ENCODE measurements around the gene FAM185A. TPM values are rescaled to one million over a fixed set of nuclear protein-coding genes. Genes with fewer than 3 reads are reported as not detected.
"Not testable (repeated sequence)": the region's sequence is repeated elsewhere in the genome, so short reads cannot be mapped to it uniquely, and the experiment has no call there.

The FAM185A gene
- total RNA-seq, 1 donor from 2014 or later: 8.2 TPM

DNA sequence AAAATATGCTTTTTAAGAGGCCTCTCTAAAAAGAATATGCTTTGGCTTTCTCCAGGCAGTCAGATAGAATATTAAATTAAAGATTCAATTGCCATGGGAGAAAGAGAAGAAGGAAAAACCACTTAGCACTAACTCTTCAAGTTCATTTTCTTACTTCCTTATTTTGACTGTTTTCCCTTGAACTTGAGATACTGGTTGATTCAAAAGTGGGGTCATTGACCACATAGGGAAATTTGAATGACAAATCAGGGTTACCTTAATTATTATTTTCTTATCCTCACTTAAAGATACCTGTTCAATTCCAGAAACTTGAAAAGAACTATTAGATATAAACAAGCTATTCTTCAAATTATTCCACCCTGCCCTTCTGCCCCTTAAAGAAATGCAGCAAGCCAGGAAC lies 27.4 kb downstream of the FAM185A start:
- intact Hi-C loops (cut with micrococcal nuclease): not testable (repeated sequence)

DNA sequence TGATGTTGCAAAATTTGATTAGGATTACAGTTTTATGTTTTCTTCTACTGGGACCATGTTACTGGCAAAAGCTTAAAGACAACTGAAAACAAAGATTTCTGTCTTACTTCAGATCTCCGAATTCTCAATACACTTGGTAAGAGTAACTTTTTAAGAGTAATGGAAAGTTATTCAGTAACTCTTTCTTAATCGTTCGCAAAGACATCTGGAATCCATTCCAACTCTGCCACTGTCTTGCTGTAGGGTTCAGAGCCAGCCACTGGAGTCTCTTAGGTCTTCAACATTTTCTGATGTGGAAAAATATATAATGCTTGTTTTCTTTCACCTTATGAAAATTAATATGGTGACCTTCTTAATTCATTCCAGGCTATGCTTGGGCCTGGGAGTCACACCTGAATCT lies 29.9 kb downstream of the FAM185A start:
- intact Hi-C loops (cut with micrococcal nuclease): not testable (repeated sequence)

DNA sequence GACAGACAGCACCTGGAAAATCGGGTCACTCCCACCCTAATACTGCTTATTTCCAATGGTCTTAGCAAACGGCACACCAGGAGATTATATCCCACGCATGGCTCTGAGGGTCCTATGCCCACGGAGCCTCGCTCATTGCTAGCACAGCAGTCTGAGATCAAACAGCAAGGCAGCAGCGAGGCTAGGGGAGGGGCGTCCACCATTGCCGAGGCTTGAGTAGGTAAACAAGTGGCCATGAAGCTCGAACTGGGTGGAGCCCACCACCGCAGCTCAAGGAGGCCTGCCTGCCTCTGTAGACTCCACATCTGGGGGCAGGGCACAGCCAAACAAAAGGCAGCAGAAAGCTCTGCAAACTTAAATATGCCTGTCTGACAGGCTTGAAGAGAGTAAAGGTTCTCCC lies 32.1 kb downstream of the FAM185A start:
- intact Hi-C loops (cut with micrococcal nuclease): not testable (repeated sequence)

- intact Hi-C loops (cut with micrococcal nuclease): not testable (repeated sequence)
Observed at GRCh38 chr7:102788770-102789169, 40.0 kb downstream of the FAM185A start.

GRCh38 chr7:102790364-102791100 lies 41.7 kb downstream of the FAM185A start:
- intact Hi-C loops (cut with micrococcal nuclease): not testable (repeated sequence)

- intact Hi-C loops (cut with micrococcal nuclease): not testable (repeated sequence)
Observed at GRCh38 chr7:102791367-102791766, 42.6 kb downstream of the FAM185A start.

DNA sequence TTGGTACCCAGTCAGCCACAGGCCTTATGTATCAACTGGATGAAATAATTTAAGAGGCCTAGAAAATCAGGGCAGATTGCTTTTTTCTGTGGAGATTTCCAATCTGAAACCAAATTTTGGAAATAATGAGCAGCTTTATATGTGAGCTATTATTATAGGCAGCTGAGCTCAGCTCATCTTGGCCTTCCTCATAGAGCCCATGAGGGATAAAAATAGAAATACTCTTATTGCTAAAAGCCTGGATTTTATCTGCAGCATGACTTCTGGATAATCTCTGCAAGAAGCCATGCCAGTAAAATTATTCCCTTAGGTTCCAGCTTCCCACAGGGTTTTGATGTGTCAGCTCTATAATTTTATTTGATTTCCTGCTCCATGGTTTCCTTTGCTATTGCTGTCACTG lies 43.0 kb downstream of the FAM185A start:
- intact Hi-C loops (cut with micrococcal nuclease): not testable (repeated sequence)

DNA sequence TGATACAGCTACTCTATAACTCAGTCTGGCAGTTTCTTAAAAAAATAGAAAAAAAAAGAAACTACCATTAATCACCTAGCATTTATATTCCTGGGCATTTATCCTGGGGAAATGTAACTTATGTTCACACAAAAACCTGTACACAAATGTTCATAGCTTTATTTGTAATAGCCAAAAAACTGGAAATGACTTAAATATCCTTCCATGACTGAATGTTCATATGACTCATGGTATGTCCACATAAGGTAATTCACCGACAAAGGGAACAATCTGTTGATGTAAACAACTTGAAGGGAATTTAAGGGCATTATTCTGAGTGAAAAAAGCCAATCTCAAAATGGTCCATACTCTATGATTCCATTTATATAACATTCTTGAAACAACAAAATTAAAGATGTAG lies 45.8 kb downstream of the FAM185A start:
- intact Hi-C loops (cut with micrococcal nuclease): not testable (repeated sequence)

- intact Hi-C loops (cut with micrococcal nuclease): not testable (repeated sequence)
Observed at GRCh38 chr7:102795987-102796595, 47.3 kb downstream of the FAM185A start.

DNA sequence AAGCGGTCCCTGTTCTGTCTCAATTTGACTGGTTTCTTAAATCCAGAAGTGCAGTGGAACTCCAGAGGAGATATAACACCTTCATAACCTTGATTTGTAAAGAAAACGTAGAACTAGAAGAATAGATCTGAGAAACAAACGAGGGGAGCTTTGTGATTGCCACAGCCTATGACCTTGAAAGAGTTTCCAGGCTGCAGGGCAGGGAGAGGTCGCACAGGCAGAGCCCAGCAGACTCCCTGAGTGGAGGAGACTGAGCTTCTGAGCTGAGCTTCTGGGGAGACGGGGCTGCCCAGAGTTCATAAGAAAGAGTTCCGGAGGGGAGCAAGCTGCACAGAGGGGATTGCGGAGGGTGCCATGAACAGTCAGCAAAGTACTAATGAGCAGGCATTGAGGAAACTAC lies 57.8 kb downstream of the FAM185A start:
- intact Hi-C loops (cut with micrococcal nuclease): no loop called here

GRCh38 chr7:102810916-102811315 lies 62.1 kb downstream of the FAM185A start:
- intact Hi-C loops (cut with micrococcal nuclease): no loop called here

DNA sequence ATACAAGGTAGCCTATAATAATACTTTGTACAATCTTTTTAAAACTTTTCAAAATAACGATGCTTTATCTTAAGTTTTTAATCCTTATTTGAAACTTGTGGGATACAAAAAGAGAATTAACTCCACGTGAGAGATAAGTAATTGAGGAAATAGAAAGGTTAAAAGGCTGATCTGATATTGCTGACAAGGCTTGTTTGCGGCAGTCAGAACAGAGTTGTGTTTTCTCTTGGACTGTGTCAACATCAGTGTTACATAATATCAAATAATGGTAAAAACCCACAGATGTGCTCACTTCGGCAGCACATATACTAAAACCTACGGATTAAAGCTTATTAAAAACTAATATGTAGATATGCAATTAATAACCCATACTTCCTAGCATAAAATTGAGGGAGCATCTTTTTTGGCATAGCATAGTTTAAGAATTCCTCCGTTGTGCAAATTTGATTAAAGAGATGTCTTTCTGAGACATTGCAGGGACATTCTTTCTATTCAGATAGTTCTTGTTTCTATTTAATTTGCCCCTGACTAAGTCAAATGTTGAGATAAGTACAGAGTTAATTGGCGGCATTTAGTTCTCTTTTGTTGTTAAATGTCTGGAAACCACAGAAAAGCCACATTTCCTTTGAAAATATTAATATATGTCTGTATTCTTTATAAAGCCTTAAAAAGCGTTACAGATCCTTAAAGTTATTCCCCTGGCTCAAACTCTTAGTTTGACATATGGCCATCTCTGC lies 63.3 kb downstream of the FAM185A start:
- intact Hi-C loops (cut with micrococcal nuclease): no loop called here

DNA sequence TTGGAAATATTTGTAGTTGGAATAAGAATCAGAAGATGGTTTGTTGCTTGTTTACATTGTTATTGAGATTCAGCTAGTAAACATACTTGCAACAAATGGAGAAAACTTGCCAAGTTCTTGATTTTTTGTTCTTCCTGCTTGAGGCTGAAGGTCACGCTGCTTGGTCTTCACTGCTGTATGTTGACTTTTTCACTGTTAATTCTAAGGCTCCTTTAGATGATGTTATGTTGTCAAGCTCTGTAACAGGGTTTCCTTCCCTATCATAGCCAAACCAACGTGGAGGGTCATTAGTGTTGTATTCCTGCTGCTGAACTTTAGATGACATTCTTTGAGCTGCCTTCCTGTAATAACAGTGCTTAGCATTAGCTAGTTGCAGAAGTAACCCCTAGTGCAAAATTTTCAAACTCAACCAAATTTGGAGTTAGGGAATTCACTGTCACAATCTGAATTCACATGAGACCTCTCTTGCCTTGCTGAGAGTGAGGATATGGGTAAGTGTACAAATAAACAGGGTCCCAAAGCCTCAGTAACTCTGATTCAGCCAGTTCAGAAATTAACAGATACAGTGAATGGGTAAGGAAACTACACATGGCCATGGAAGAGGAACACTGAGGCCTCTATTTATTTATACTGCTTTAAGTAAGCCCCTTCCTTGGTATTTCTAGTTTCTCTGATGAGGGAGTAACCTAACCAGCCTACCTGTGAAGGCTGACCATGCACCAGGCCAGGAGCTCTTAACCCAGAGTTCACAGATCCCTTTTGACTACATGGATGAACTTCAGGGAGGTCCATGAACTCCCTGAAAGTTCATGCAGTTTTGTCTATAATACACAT lies 64.6 kb downstream of the FAM185A start:
- intact Hi-C loops (cut with micrococcal nuclease): no loop called here

DNA sequence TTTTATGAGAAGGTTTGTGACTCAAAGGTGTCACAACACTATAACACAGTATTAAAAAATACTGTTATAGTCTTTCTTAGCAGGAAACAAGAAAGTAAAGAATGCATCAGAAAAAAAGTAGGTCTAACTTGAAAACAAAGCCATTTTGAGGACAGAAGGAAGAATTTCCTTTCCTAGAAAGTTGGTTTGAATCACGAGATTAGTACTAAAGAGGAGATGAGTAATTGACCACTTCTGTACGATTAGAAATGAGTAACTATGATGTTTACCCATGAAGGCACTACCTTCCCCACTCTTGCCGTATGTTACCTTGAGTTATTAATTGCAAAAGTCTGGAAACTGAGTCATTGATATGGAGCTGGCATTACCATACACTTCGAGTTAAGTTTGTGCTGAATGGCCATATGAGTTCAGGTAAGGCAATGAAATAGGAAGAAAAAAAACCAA lies 65.2 kb downstream of the FAM185A start:
- intact Hi-C loops (cut with micrococcal nuclease): no loop called here

DNA sequence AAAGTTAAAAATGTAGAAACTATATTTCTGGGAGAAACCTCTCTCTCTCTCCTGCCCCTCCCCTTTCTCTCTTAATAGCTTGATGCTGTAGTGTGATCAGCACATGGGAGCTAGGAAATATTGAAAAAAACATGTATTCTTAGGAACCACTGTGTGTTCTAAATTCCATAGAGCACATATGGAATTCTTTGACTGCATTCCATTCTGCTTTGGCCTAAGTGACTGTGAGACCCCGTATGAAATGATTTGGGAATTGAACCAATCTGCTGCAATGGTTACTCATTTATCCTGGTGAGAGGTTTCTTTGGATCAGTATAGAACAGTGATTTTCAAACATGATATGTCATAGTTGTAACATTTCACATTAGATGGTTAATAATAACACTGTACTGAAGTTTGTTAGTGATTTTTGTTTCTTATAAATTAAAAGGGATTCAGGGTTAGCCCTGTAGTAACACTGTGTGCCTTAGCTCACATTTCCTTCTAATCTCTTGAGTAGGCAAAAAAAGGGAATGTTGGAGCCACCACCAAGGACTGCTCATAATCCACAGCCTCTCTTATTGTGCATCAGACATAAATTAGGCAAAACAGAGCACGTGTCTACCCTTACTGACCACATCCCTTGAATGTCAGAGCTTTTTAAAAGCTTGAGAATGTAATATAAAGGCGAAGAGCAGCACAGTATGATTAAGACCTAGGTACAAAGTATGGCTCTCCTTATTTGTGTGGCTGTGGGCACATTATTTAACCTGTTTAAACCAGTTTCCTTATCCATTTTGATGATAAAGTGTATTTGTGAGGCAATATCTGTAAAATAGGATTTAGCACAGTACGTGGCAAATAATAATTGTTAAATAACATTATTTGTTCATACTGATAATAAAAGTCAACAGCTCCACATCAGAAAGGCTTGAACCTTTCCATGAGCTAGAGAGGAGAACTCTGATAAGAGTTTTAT lies 69.1 kb downstream of the FAM185A start:
- intact Hi-C loops (cut with micrococcal nuclease): no loop called here

GRCh38 chr7:102819151-102819550 lies 70.4 kb downstream of the FAM185A start:
- intact Hi-C loops (cut with micrococcal nuclease): no loop called here

- intact Hi-C loops (cut with micrococcal nuclease): no loop called here
Observed at GRCh38 chr7:102821994-102822747, 73.4 kb downstream of the FAM185A start.

DNA sequence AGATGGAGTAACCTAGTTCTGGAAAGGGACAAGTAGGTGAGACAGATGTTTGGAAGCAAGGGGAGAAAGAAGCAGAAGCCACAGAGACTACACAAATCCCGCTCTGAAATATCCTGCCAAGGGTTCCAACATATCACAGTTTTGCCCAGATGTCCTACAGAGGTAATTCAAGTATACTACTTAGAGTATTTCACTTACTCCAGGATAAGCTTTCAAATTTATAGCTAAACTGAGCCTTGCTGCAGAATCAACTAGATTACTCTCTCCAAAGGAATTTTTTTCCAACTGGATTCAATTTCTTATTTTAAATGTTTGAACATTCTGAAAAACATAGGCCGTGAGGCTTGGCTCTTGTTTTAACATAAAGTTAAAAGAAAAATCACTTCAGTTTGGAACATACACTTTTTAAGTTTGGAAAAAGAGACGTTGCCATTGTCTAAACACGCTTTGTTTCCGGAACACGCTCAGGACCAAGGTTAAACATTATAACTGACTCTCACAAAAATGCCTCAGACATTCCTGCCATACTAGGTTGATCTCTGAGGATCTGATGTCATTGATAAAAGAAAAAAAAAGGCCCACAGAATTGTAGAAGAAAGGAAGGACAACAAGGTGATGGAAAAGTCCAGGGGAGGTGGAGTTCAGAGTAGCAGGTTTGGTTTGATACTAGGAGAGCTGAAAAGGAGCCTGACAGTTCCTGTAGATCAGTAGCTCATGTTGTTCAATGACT lies 74.8 kb downstream of the FAM185A start:
- intact Hi-C loops (cut with micrococcal nuclease): no loop called here

- intact Hi-C loops (cut with micrococcal nuclease): no loop called here
Observed at GRCh38 chr7:102828286-102828685, 79.5 kb downstream of the FAM185A start.
